HUES6 (cell line): Measurements from ENCODE around the gene TAP2.
A peak's percentile ranks its signal among the peaks of the same experiment; 100 is the strongest.

Experiments
- H3K27ac ChIP-seq: 2 replicates; pipeline ENCODE4 v1.7.0; 2013; ENCODE audit warnings: low read depth, mild to moderate bottlenecking, low read length, inconsistent platforms
- H3K27me3 ChIP-seq: 2 replicates; pipeline ENCODE4 v1.6.1; 2013; ENCODE audit warnings: low read length; ENCODE audit not compliant: control insufficient read depth, insufficient read depth
- H3K36me3 ChIP-seq: 2 replicates; pipeline ENCODE4 v1.6.1; 2013; ENCODE audit warnings: low read length; ENCODE audit not compliant: control insufficient read depth, insufficient read depth
- H3K4me1 ChIP-seq: 2 replicates; pipeline ENCODE4 v1.6.1; 2013; ENCODE audit warnings: low read length; ENCODE audit not compliant: control insufficient read depth, insufficient read depth
- H3K4me3 ChIP-seq: 2 replicates; pipeline ENCODE4 v1.5.1; 2013; ENCODE audit warnings: low read depth, low read length
- H3K9ac ChIP-seq: one replicate; pipeline ENCODE4 v1.6.1; 2013; ENCODE audit warnings: mild to moderate bottlenecking, low read length
- H3K9me3 ChIP-seq: 2 replicates; pipeline ENCODE4 v1.6.1; 2013; ENCODE audit warnings: low read depth, low read length; ENCODE audit not compliant: control insufficient read depth, insufficient read depth

Gene TAP2

DNA sequence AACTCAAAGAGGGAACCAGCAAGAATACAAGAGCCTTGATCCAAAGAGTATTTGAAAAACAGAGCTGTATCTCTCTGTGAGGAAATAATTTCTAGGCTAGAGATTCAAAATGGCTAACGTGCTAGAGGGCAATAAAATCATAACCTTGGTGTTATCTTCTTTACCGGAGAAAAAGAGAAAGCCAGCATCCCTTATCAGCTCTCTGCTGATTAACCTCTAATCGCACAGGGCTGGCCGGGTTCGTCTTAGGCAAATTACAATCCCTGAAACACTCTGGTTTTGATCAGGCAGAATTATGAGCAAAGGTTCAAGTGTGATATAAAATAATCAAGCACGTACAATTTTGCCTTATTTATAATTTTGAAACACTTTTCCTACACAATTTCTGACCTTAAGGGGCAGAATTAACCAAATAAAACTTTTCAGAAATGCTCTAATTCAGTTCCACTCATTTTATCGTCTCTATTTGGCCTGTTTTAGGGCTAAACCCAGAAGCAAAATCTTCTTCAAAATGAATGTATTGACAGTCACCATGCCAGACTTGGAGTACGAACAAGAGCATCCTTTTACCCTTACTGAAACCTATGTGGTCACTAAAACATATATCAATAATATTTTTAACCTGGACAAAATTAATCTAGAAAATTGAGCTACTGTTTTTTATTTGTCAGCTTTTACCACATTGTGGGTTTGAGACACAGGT lies 29.2 kb upstream of the TAP2 start:
- Histone ChIP-seq H3K4me1 (no peaks in the 10 kb centered on the region), H3K9me3 (no peaks in the 10 kb centered on the region), H3K4me3 (no peak overlapping the region), H3K27me3 (peaks cover 22% of the 10 kb centered on the region; the same call in 1 of the 2 replicates), H3K36me3 (no peaks in the 10 kb centered on the region), H3K27ac (no peak overlapping the region), H3K9ac (no peak overlapping the region)

DNA sequence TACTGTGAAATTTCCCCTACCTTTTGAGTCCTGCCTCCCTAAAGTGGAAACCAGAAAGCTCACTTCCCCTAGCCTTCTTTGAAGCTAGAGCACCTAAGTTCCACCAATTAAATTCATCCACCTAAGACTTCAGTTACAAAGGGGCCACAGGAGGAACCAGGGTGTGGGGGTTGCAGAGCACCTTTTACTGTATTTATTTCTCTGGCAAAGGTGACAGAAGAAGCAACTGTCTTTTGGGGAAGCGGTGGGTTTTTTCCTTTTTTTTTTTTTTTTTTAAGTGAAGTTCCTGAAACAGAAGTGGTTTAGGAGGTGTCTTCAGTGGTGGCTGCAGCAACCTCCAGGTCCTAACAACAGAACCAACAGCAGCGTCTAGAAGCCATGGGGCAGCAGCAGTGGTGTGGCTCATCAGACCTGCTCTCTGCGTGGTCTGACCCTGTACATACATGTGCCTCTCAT lies 28.5 kb upstream of the TAP2 start:
- H3K4me1 ChIP-seq = no peaks in the 10 kb centered on the region
- H3K36me3 ChIP-seq = no peaks in the 10 kb centered on the region
- peaks cover 22% of the 10 kb centered on the region; the same call in 1 of the 2 replicates for H3K27me3 ChIP-seq
- H3K9me3 ChIP-seq = no peaks in the 10 kb centered on the region
- no peak overlapping the region for H3K27ac ChIP-seq
- H3K4me3 ChIP-seq = no peak overlapping the region
- no peak overlapping the region for H3K9ac ChIP-seq

DNA sequence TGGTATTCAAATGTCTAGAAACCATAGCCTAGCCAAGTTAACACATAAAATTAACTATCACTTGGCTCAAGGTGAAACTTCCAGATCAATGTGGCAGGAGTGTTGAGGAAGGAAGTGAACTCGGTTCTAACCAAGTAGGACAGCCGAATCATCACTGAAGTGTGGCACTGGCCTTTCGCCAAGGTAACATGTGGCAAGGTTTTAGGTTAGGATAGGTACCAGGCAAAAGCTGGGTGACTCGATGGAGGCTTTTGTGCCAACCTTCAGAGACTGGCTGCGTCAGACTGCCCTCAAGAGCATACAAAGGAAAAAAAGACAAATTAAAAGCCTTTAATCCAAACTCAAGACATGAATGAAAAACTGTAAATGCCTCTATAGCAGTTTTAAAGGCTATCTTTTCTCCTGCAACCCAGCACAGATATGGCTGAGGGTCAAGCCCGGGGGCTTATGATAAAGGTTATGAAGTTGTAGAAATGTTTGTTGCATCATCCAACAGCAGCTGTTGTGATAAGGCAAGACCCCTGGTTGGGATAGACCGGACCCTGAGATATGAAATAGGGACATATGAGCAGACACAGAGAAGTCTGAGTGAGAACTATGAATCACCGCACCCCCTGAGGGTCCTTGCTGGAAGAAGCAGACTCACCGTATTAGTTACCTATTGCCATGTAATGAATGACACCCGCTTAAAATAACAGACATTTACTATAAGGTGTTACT lies 27.3 kb upstream of the TAP2 start:
- Histone ChIP-seq H3K36me3 (no peaks in the 10 kb centered on the region), H3K9ac (no peak overlapping the region), H3K9me3 (no peaks in the 10 kb centered on the region), H3K27ac (no peak overlapping the region), H3K27me3 (peaks cover 21% of the 10 kb centered on the region; the same call in 1 of the 2 replicates), H3K4me3 (no peak overlapping the region), H3K4me1 (no peaks in the 10 kb centered on the region)

DNA sequence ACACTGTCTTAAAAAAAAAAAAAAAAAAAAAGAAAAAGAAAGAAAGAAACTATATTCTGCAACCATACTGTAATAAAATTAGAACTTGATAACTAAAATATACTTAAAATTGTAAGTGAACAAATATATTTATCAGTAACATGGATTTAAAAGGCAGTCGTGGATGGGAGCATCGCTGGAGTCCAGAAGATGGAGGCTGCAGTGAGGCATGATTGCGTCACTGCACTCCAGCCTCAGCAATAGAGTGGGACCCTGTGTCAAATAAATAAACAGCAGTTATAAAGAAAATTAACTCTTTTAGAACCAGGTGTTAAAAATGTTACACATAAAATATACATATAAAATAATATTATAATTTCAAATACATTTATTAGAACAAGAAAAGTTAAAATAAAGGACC lies 24.2 kb upstream of the TAP2 start:
- Histone ChIP-seq H3K27ac (no peak overlapping the region), H3K36me3 (no peaks in the 10 kb centered on the region), H3K4me3 (no peak overlapping the region), H3K9me3 (no peaks in the 10 kb centered on the region), H3K9ac (no peak overlapping the region), H3K4me1 (no peaks in the 10 kb centered on the region), H3K27me3 (peaks cover 18% of the 10 kb centered on the region)

DNA sequence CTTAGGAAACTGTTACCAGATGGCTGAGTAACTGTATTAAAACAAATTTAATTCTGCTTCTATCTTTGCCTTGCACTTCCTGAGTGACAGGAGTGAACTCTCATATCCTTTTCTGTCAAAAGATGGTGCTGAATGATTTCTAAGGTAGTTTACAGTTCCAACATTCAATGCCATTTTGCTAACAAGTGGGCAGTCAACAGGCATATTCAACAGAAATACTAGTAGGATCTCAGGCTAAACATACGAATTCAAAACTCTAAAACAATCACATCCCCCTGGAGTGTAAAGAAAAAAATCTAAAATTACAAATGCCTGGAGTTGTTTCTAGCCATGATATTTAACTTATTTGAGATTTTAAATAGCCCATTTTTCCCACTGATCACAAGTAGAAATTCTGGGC lies 22.1 kb upstream of the TAP2 start:
- Histone ChIP-seq H3K9me3 (no peaks in the 10 kb centered on the region), H3K27ac (no peak overlapping the region), H3K36me3 (no peaks in the 10 kb centered on the region), H3K9ac (no peak overlapping the region), H3K4me1 (no peaks in the 10 kb centered on the region), H3K4me3 (no peak overlapping the region), H3K27me3 (peaks cover 33% of the 10 kb centered on the region)

DNA sequence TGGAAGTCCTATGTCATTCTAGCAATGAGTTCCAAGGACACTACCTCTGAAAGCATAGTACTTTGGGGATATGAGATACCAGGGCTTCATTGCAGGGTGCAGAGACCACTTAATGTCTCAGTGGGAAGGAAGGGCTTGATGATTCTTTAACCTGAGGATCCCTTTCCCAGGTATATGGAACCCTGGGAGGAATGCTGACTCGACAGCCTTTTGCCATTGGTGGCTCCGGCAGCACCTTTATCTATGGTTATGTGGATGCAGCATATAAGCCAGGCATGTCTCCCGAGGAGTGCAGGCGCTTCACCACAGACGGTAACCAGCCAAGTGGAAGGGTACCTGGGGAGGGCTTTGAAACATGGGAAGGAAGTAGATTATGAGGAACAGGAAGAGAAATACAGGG lies 19.7 kb upstream of the TAP2 start:
- H3K27ac ChIP-seq = no peak overlapping the region
- no peaks in the 10 kb centered on the region; the same call in 1 of the 2 replicates for H3K4me1 ChIP-seq
- no peak overlapping the region for H3K4me3 ChIP-seq
- no peak overlapping the region for H3K9ac ChIP-seq
- no peaks in the 10 kb centered on the region for H3K9me3 ChIP-seq
- peaks cover 56% of the 10 kb centered on the region for H3K27me3 ChIP-seq
- no peaks in the 10 kb centered on the region for H3K36me3 ChIP-seq

DNA sequence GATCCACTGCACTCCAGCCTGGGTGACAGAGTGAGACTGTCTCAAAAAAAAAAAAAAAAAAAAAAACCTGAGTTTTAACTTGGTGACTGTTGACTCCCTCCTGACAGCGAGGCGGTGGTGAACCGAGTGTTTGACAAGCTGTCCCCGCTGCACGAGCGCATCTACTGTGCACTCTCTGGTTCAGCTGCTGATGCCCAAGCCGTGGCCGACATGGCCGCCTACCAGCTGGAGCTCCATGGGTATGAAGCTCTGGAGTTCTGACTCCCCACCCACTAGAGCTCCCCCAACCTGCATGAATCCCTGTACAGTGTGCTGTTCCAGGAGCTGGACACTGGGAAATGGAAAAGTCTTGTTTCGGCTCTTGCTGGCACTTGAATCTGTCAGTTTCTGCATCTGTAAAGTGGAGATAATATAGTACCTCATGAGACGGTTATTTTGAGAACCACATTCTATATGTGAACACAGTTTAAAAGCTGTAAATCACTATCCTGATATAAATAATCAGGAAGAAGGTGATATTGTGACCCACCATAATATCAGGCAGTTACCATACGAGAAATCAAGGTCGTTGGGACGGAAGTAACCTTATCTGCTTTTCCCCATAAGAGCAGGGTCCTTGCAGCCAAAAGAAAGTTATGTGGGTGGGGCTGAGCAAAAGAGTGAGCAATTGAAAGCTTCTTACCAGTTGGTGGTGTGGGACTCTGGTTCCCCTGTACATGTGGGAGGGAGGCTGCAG lies 18.8 kb upstream of the TAP2 start:
- Histone ChIP-seq H3K27me3 (peaks cover 65% of the 10 kb centered on the region), H3K9ac (no peak overlapping the region), H3K36me3 (no peaks in the 10 kb centered on the region), H3K9me3 (no peaks in the 10 kb centered on the region), H3K4me3 (no peak overlapping the region), H3K27ac (no peak overlapping the region), H3K4me1 (peaks cover 8% of the 10 kb centered on the region)

DNA sequence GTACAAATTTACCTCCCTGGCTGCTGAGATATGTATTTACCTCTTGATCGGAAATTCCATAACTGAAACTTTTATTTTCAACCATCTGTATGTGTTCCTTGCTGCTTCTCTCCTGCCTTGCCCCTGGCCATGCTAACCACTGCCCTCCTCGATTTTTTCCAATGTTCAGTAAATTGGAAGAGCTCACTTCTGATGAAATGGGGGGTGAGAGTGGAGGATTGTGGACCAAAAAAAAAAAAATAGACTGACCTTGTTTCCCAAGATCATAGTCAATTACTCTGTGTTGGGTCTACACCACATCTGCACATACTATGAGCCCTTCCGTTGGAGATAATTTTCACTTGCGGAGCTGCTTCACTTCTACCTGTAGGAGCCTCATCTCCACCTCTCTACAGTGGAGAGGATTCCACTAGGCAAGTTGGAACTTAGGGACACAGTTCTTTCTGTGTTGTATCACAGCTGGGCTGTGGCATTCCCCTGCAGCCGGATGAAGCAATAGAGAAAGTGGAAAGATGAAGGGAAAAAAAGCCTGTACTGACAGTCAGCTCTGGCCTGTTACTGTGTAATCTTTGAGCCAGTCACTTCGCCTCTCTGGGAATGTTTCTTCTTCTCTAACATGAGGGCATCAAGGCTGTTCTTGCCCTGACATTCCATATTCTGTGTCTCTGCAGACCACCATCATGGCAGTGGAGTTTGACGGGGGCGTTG lies 17.1 kb upstream of the TAP2 start:
- Histone ChIP-seq H3K27me3 (peaks cover 82% of the 10 kb centered on the region), H3K36me3 (no peaks in the 10 kb centered on the region), H3K4me3 (no peak overlapping the region), H3K9ac (no peak overlapping the region), H3K9me3 (no peaks in the 10 kb centered on the region), H3K4me1 (peaks cover 11% of the 10 kb centered on the region), H3K27ac (no peak overlapping the region)

DNA sequence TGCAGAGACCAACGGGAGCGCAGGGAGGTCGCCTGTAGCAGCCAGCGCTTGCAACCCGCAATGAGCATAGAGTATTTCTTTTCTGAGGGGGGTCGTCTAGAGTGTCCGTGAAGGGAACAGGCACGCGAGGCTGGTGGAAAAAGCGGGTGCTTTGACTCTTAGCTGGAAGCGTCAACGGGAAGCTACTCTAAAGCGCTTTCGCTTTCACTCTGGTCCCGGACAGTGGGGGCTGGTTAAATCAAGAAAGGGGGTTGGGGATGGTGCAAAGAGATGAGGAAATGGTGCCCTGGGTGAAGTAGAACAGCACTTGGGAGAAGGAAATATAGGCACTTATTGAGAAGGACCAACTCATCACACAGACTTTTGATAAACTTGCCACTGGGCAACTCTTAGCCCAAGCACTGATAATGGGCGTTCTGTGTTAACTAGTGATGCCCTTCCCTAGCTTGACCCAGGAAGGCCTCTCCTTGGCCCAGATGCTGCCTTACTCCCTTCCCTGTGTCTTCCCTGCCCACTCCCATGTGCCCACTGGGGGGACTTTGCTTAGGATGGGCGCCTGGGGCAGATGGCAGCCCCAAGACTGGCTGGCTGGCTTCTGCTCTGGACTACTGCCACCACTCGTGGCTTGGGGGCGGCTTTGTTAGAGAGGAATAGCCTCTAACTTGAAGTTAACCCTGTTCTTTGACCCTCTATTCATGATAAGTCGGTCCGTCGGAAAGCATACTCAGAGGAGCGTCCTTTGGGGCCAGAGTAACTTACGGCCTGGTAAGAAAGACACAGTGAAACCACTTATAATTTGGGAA lies 16.0 kb upstream of the TAP2 start:
- Histone ChIP-seq H3K9ac (peak overlapping the region; percentile 39), H3K4me3 (peak overlapping the region; percentile 90), H3K27me3 (peaks cover 91% of the 10 kb centered on the region), H3K4me1 (peaks cover 11% of the 10 kb centered on the region), H3K36me3 (no peaks in the 10 kb centered on the region; the same call in 1 of the 2 replicates), H3K27ac (no peak overlapping the region), H3K9me3 (no peaks in the 10 kb centered on the region)
